NCI-H446 treated with DMSO at 0.1 percent for 48 hours (cell line): ENCODE measurements around the gene RBMY1D.
"Not testable (repeated sequence)": the region's sequence is repeated elsewhere in the genome, so short reads cannot be mapped to it uniquely, and the experiment has no call there.

ENCODE experiments used
- DNase-seq: peaks from one replicate; lab custom pipeline; 2025; lab: John Stamatoyannopoulos, UW

RBMY1D gene

GRCh38 chrY:21894426-21894825 is at the start of gene RBMY1D:
Gene RBMY1D (minus strand): TSS chrY:21894526. CDS start chrY:21892513, 2,013 bp downstream.
- DNase-seq = not testable (repeated sequence)

GRCh38 chrY:21917932-21918331 is 23.6 kb upstream of the RBMY1D start, which contains the start of gene RBMY1E:
Gene RBMY1E (minus strand): TSS chrY:21918032. CDS start chrY:21916054, 1,978 bp downstream.
- not testable (repeated sequence) for DNase-seq

- DNase-seq = not testable (repeated sequence)
These were observed 24.8 kb downstream of the RBMY1D start for GRCh38 chrY:21869407-21870076.

GRCh38 chrY:21845481-21845880 is 48.8 kb downstream of the RBMY1D start:
- DNase-seq = no peak

GRCh38 chrY:21842090-21842489 is 52.2 kb downstream of the RBMY1D start:
- DNase-seq = no peak

GRCh38 chrY:21839489-21839888 is 54.8 kb downstream of the RBMY1D start:
- no peak for DNase-seq

- no peak for DNase-seq
These were observed 58.0 kb downstream of the RBMY1D start for GRCh38 chrY:21836343-21836742.

GRCh38 chrY:21835052-21835451 is 59.3 kb downstream of the RBMY1D start:
- DNase-seq = no peak
